Measurements from ENCODE around the gene PRF1.
"Not testable (repeated sequence)": the region's sequence is repeated elsewhere in the genome, so short reads cannot be mapped to it uniquely, and the experiment has no call there.

PRF1 gene

DNA sequence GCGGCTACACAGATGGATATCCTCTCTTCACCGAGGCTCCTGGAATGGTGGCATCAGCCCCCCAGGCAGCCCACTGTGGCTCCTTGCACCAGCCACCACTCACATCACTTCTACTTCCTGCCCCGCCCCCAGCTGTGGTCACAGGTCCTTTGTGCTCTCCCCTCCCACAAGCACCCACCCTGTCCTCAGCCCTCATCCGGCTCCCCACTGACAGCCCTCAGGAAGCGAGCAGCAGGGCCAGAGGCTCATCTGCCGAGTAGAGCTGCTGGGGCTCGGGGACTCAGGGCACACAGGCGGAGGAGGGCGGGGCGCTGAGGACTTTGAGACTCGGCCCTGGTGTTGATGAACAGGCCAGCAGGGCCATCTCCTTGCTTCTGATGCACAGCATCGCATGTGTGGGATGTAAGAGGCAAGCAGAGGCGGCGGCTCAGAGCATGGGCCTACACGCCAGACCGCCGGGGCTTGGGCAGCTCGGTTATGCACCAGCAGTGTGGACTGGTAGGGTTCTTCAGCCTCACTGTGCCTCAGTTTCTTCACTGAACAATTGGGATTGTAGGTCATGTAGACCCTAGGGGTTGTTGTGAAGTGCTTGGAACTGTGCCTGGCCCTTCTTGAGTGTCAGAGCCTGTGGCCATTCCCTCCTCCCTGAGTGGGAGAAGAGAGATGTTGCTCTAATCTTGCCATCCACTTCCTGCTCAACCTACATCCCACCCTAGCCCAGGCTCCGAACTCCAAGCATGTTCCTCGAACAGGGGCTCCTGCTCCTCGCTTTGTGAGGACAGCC, at the start of gene PRF1:
PRF1 (minus strand) TSS at position 77 of the 784 bp plus-strand sequence. CDS start 1,839 bp downstream, outside the sequence.
- DNase-seq = no peak

- DNase-seq = no peak
Observed at GRCh38 chr10:70651661-70652060, 49.1 kb upstream of the PRF1 start.

DNA sequence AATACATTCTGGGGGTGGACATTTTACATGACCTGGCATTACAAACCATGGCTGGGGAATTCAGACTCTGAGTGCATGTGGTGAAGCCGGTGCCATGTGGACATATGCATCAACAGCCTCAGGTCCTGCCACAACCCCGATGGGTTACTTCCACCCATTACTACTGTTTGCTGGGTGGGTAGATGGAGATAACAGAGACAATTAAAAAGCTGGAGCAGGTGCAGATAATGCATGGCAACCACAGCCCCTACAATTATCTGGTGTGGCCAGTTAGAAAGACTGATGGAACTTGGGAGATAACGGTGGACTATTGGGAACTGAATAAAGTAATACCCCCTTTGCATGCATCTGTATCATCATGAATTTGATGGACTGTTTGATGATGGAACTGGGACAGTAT, 48.2 kb upstream of the PRF1 start:
- no peak for DNase-seq

DNA sequence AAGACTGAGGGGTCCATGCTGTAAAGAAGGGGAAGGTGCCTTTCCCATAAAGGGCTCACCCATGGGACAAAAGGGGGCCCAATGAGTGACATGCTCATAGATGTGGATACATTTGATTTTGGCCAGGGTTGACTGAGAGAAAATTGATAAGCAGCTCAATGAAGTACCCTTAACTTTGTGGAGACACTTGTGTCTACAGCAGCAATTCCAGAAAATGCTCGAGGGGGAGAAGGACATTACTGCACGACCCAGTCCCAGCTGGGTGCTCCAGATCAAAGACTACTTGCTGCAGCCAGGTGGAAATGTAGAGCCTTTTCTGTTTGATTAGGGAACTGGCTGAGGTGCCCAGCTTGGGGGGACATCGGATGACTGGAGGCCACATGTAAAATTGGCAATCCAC, 47.6 kb upstream of the PRF1 start:
- no peak for DNase-seq

DNA sequence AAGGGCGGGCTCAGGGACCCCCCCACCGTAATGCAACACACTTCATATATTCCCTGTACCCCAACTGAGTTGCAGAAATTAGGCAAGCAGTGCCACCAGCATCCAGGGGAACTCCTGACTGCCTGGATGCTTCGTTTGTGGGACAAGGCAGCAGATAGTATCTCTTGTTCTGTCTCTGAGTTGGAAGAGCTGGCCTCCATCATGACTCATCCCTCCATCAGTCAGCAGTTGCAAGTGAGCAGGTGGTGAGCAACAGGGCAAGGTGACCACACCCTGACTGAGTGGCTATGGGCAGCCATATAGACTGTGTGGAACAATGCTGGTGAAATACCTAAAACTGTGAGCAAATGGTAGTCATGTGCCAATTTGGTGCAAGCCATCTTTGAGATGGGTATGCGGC, 47.0 kb upstream of the PRF1 start:
- no peak for DNase-seq

DNA sequence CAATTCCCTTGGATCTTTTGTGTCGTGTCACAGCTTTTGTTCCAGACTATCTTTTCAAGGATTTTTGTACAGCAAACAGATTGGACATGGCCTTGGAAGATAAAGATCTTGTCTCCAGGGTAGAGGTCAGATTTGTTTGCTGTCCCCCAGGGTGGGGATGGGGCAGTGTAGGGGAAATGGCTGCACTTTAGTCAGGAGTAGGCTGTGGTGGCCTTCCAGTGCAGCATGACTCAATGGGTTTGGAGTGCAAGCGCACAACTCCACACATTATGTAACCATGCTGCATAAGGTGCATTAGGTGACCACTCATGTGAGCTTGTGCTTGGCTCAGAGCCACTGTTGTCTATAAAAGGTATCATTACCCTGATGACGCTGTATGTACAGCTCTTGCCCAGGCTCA, 45.9 kb upstream of the PRF1 start:
- no peak for DNase-seq

DNA sequence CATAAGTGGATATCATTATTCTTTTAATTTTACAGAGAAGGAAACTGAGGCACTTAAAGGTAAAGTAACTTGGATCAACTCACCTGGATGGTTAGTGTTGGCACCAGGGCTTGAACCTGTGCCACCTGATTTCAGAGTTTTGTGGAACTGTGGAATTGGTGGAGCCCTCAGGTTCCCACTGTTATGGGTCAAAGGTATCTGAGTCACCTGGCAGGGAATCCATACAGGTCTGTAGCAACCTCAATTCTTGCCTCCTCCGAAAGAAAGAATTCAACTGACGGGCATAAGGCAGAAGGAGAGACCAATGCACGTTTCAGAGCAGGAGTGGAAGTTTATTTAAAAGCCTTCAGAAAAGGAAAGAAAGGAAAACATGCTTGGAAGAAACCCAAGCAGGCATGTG, 44.5 kb upstream of the PRF1 start:
- no peak for DNase-seq

DNA sequence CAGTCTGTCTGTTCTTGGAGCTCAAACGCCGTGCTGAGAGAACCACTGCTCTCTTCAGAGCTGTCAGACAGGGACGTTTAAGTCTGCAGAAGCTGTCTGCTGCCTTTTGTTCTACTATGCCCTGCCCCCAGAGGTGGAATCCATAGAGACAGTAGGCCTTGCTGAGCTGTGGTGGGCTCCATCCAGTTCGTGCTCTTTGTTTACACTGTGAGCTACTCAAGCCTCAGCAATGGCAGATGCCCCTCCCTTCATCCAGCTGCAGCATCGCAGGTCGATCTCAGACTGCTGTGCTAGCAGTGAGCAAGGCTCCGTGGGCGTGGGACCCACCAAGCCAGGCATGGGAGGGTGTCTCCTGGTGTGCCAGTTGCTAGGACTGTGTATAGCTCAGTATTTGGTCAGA, 42.4 kb upstream of the PRF1 start:
- not testable (repeated sequence) for DNase-seq

- DNase-seq = not testable (repeated sequence)
Observed at GRCh38 chr10:70643272-70643671, 40.7 kb upstream of the PRF1 start.

- DNase-seq = not testable (repeated sequence)
Observed at GRCh38 chr10:70639640-70640383, 37.3 kb upstream of the PRF1 start.

- not testable (repeated sequence) for DNase-seq
Observed at GRCh38 chr10:70634515-70634914, 32.0 kb upstream of the PRF1 start.

DNA sequence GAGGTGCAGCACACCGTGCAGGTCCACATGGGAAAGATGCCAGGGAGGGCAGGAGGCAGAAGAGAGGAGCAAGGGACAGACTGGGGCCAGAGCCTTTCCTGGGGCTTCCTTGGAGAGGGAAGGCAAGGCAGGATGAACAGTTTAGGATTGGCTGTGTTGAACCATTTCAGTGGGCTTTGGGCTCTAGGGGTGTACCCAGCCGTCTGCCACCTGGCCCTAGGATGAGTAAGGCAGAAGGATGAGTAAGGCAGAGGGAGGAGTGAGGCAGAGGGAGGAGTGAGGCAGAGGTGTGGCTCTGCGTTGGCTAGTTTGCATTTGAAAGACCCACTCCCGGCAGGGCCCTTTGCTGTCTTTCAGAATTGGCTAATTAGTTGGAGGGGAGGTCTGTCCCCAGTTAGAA, 31.5 kb upstream of the PRF1 start:
- no peak for DNase-seq

GRCh38 chr10:70631735-70632134, 29.2 kb upstream of the PRF1 start:
- DNase-seq = not testable (repeated sequence)

DNA sequence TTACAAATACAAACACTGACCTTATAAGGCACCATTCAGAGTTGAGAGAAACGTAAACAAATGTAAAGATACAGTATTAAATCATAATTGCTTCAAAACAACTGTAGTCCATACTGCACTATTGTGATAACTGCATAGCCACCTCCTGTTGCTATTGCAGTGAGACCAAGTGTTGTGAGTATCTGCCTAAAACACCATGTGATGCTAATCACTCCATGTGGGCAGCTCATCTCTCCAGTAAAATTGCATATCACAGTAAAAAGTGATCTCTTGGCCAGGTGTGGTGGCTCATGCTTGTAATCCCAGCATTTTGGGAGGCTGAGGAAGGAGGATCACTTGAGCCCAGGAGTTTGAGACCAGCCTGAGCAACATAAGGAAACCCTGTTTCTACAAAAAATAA, 26.8 kb upstream of the PRF1 start:
- DNase-seq = no peak

GRCh38 chr10:70626056-70626455, 23.5 kb upstream of the PRF1 start:
- DNase-seq = no peak

- DNase-seq = no peak
Observed at GRCh38 chr10:70622981-70623844, 20.7 kb upstream of the PRF1 start.

GRCh38 chr10:70622541-70622940, 20.0 kb upstream of the PRF1 start:
- DNase-seq = no peak

DNA sequence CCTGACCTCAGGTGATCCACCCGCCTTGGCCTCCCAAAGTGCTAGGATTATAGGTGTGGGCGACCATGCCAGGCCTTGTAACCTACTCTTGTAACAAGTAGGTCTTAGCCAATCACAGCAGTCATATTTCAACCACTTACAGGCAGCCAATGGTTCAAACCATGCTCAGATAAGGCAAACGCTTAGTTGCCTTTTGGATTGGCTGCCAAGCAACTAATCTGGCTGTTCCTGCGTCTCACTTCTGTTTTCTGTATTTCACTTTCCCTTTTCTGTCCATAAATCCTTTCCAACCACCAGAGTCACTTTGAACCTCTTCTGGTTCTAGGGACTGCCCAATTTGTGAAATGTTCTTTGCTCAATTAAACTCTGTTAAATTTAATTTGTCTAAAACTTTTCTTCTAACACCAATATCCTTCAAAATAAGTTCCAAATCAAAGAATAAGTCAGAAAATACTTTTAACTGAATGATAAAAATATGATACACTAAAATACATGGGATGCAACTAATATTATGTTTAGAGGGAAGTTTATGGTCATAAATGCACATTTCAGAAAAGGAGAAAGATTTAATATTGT, 19.1 kb upstream of the PRF1 start:
- no peak for DNase-seq

- no peak for DNase-seq
Observed at GRCh38 chr10:70620020-70620289, 17.4 kb upstream of the PRF1 start.

DNA sequence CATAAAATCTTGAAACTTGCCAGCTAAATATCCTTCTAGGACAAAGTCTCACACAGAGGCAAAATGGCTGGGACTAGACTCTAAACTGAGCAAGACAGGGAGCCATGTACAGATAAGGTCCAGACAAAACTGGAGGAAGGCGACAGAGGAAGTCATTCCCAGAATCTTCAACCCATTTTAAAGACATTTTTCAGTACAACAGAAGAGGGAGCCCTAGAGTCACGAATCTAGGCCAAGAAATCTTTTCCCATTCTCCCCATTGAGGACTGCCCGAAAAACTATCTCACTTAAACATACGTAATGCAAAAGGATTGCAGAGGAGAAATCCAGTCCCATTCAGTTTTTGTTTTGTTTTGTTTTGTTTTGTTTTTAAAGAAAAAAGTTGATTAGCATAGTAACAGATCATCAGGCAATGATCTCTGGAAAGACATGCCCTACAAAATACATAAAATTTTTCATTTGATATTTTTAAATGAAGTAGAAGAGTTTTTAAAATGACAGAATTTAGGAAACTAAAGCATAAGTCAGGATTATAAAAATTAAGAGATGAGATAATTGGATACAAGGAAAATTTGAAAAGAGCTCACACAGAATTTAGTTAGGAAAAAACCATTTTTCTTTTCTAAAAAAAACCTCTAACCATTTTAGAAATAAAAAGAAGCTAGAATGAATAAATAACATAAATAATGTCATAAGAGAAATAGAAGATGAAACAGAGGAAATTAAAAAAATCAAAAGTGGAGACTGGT, 16.9 kb upstream of the PRF1 start:
- peak; percentile 36 to 46 for DNase-seq

DNA sequence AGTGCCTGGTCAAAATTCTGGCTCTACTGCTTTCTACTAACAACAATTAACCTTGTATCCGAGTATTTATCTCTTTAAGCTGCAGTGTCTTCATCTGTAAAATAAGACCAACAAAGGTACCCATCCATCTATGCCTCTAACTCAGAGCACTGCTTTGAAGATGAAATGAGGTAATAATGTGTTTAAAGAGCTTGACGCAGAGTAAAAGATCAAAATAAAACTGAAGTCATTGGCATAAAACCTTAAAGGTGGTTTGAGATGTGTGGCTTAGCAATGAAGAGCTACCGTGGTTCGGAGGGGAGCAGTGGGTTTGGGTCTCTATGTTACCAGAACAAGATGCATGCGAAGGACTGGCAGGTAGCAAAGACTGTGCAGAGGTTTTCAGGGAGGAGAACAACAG, 16.1 kb upstream of the PRF1 start:
- DNase-seq = no peak

- no peak for DNase-seq
Observed at GRCh38 chr10:70617798-70618568, 15.4 kb upstream of the PRF1 start.

All from Kasumi-1 (cell line).